HG02678 (cell line): ENCODE results near the gene CELF4.

ENCODE experiments used
- ATAC-seq: cut with Tn5 transposase; IDR thresholded peaks from one replicate; pipeline ENCODE4 v1.9.1; 2021; ENCODE audit warnings: mild to moderate bottlenecking, moderate library complexity; ENCODE audit not compliant: unreplicated experiment

CELF4 gene

DNA sequence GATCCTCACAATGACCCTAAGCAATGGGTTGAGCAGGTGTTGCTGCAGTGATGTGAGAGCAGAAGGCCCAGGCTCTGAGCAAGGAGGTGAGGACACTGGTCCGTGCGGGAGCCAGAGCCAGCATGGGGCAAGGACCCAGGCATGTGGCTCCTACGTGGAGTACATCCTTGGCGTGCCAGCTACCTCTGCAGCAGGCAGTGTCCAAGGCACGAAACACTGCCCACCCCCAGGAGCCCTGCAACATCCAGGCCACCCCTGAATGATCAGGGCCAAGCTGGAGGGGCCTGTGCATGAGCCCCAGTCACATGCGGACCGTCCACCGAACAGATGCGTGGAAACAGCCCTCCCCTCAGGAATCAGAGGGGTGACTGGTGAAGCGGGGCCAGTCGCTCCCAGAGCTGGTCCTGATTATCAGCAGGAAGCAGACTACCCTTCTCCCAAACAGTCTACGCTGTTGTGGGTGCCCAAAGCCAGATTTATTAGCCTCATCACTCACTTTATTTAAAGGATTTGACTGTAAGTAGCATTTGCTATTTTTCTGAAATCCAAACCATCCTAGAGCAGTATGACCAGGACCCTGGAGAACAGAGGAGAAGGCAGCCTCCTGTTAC lies 16.8 kb downstream of the CELF4 start:
- no peak for ATAC-seq

- no peak for ATAC-seq
These were observed 18.3 kb downstream of the CELF4 start for GRCh38 chr18:37547196-37547827.

- ATAC-seq, result no peak
These were observed 18.9 kb downstream of the CELF4 start for GRCh38 chr18:37546651-37547050.

- ATAC-seq, result no peak
These were observed 19.4 kb downstream of the CELF4 start for GRCh38 chr18:37546272-37546537.

DNA sequence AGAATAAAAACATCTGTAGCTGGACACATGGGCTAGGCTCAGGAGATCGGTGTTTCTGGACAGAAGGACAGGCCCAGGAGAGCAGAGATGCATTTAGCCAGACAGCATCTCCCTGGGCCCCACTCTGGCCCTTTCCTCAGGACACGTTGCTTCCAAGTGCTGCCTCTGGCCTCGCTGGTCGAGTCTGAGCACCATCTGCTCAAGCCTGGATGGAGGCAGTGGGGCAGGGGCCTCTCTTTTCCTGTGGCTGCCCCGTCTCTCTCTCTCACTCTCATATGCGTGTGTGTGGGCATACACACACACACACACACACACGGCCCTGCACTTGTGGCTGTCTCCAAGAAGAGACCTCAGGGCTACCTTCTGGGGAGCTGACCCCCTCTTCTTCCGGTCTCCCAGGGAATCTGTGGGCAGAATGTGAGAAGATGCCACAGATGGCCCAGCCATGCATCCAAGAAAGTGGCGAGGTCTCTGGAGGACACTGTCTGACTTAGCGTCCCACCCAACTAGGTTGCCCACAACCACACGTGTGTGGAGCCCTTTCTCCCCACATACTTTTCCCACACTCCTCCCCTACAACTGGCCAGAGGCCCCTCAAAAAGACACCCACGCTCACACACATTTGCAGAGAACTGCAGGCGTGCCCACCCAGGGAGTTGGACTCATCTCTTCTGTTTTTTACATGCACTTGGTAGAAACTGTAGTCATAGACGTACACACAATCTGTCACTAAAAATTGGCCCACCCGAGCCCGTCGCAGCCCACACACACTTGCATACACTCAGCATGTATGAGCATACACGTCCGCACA lies 19.9 kb downstream of the CELF4 start:
- no peak for ATAC-seq

DNA sequence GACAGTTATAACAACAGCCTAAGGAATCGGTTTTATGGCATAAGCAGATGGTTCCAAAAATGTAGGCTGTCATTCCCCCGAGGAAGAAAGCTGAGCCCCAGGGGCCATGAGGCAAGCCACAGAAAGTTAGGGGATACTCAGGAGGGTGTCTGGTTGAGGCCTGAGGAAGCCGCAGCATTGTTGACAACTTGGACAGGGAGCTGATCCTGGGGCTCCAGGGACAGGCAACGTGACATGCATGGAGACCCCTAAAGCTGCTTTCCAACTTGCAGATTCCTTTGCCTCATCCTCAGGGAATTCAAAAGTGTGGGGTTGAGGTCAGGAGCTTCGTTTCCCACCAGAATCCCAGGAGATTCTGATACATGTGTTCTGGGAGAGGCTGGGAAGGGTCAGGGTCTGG lies 20.9 kb downstream of the CELF4 start:
- no peak for ATAC-seq

DNA sequence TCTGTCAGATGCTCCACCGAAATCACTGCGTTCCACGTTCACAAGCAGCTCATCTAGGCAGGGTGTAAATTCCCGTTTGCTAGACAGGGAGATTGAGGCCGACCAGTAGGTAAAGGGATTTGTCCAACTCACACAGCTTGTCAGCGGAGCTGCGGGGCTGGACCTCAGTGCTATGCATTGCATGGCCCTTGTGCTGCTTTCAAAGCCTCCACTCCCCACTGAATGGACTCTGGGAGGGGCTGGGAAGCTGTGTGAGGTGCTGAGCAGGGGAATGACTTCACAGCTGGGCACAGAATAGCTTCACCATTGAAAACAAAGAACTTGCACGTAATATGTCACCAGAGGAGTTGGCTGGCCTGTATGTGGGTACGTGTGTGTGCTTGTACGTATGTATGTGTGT lies 21.4 kb downstream of the CELF4 start:
- no peak for ATAC-seq

DNA sequence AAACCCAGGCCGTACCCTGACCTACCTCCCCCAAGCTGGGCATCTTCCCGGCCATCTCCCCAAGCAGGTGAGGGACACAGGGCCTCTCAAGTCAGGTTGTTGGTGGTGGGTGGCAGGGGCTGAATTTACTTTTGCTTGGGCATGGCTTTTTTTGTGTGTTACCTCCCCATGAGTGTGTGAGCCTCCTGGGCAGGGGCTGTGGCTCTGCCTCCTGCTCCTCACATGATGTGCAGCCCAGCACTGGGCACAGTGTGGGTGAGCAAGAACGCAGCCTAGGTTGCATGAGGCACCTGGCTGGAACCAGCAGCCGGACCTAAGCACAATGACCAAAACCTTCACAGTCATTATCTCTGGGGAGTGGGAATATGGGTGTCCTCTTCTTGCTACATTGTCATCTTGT lies 22.3 kb downstream of the CELF4 start:
- ATAC-seq, result no peak

DNA sequence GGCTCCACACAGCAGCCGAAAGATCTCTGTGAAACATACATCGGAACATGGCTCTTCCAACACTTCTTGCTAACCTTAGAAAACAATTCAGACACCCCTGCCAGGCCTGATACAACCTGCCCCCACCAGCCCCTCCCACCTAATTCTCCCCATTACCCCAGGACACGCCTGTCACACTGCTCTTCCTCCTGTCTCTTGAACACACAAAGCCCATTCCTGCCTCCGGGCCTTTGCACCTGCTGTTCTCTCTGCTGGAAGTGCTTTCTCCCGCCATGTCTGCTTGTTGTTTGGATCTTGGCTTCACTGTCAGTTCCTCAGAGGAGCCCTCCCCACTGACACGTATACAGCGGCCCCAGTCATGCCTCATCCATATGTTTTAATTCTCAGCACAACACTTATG lies 24.1 kb downstream of the CELF4 start:
- ATAC-seq, result no peak

- ATAC-seq, result no peak
These were observed 25.0 kb downstream of the CELF4 start for GRCh38 chr18:37540424-37541138.

DNA sequence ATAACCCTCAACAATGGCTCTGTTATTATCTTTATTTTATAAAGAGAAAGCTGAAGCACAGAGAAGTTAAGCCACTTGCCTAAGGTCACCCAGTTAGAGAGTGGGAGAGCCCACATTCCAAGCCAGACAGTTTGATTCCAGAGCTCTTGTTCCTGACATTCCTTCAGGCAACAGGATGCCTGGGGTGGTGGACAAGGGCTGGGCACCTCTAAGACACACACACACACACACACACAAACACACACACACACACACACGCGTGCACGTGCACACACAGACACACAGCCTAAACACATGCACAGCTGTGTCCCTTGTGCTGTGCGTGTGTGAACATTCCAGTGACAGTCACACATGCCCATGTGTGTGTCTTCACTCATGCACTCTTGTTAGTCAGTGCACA lies 26.4 kb downstream of the CELF4 start:
- ATAC-seq, result no peak

DNA sequence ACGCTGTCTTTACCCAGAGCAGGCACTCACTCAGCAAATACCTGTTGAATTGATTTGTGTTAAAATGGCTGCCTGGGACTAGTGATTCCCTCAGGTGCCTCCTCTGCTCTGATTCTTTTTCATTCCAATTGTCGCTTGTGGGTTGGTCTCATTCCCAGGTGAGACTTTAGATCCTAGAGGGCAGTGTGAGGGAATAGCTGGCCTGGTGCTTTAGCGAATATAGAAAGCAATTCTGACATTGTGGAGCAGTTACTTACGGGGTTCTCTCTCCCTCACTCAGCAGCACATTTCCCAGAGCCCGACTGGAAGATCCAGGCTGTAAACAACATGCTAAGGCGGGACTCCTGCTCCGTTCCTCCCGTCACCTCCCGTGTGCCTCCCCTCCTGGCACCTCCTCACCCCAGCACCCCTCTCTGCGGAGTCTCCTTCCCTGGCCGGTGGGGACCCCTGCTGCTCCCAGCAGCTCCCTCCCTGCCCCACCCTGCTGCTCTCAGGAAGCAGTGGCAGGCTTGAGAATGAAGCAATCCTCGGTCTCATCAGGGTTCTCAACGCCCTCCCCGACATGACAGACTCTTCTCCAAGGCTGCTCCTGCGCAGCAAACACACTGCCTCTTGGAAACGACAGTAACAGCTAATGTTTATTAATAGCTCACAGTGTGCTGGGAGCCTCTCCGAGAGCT lies 26.9 kb downstream of the CELF4 start:
- ATAC-seq, result no peak

DNA sequence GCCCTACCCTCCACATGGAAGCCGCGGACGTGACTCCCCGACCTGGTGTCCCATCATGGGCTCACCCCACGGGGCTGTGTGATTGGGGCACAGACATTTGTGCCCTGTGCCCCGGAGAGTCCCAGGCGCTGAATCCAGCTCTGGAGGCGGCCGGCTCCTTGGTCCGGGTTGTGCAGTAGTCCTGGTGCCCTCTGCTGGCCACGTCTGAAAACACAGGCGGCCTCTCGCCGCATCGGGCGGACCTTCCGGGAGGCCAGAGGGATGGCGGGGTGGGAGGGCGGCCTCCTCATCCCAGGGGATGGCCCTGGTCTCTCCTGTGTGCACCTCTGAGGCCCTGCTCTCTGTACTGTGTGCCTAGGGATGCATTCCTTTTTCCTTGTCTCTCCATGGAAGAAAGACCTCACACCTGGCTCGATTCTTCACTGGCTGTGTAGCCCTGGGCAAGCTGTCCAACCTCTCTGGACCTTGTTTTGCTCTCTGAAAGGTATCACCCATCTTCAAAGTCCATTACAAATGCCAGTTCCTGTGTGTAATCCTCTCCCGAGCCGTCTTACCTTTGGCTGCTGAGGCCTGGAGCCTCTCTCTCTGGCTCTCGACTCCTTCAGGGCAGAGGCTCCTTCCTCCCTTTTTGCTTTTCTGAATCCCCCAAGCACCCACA lies 27.6 kb downstream of the CELF4 start:
- ATAC-seq, result peak; percentile 88

DNA sequence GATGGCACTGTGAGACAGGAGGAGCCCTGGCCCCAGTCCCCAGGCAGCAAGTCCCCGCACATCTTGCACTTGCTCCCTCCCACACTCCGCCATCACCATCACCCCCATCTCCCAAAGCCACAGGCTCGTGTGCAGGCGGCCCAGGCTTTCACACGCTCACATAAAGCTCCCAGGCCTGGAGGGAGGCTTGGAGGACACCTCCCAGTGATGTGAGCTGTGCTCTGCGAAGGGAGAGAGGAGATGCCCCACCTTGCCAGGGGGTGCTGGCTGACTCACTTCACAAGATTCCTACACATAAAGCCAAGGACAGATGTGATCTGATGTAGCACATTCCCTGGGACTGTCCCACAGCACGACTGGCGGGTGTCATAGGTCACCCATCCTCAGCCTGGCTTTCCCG lies 28.9 kb downstream of the CELF4 start:
- no peak for ATAC-seq

- ATAC-seq, result no peak
These were observed 29.6 kb downstream of the CELF4 start for GRCh38 chr18:37535968-37536367.

GRCh38 chr18:37534627-37535026 lies 31.0 kb downstream of the CELF4 start:
- ATAC-seq, result no peak

GRCh38 chr18:37533647-37534584 lies 31.7 kb downstream of the CELF4 start:
- ATAC-seq, result no peak

- no peak for ATAC-seq
These were observed 32.7 kb downstream of the CELF4 start for GRCh38 chr18:37532917-37533316.

- ATAC-seq, result peak; percentile 66
These were observed 35.7 kb downstream of the CELF4 start for GRCh38 chr18:37529863-37530262.

GRCh38 chr18:37529296-37529695 lies 36.3 kb downstream of the CELF4 start:
- ATAC-seq, result no peak
